ENCODE data around the gene TSEN2.
A peak's percentile ranks its signal among the peaks of the same experiment; 100 is the strongest.
"Not testable (repeated sequence)": the region's sequence is repeated elsewhere in the genome, so short reads cannot be mapped to it uniquely, and the experiment has no call there.

TSEN2 gene

DNA sequence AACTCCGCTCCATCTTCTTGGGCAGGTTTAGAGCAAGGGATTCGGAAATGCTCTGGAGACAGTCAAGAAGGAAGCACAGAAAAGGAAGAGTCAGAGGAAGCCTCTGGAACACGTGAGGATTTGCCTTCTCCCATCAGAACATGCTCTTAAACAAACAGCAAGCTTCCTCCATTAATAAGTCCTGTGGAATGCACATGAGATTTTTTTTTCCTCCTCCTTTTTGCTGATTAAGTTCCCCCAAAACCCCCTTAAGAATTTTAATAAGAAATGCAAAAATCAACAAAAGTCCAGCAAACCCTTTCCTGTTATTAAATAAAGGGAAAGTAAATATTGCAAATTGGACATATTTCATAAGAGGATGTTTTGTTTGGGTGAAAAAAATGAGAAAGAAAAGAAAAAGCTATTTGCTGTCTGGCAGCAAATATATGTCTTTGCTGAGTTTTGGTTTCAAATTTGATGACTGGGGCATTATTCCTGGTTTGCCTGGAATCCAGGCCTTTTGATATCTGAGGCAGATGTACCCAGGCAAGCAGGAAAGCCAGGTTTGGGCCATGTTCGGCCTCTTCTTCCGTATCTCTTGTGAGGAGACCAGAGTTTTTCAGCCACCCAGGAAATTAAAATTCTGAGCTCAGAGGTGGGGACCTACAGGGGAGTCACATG lies 7.9 kb upstream of the TSEN2 start:
- Histone ChIP-seq H3K36me3 (replicated peaks) (no peaks in the 10 kb centered on the region), H3K4me3 (ENCODE audit: low read depth, low read length) (no peak overlapping the region), H3K27me3 (replicated peaks) (no peaks in the 10 kb centered on the region), H3K27ac (peak overlapping the region; percentile 36)
- in situ Hi-C loops (cut with HindIII; ENCODE audit: low pct_ligation_motif_present, low sequenced_read_pairs) = no loop called here
- peak; percentile 62 for DNase-seq
- TF ChIP-seq, protein P1, sequence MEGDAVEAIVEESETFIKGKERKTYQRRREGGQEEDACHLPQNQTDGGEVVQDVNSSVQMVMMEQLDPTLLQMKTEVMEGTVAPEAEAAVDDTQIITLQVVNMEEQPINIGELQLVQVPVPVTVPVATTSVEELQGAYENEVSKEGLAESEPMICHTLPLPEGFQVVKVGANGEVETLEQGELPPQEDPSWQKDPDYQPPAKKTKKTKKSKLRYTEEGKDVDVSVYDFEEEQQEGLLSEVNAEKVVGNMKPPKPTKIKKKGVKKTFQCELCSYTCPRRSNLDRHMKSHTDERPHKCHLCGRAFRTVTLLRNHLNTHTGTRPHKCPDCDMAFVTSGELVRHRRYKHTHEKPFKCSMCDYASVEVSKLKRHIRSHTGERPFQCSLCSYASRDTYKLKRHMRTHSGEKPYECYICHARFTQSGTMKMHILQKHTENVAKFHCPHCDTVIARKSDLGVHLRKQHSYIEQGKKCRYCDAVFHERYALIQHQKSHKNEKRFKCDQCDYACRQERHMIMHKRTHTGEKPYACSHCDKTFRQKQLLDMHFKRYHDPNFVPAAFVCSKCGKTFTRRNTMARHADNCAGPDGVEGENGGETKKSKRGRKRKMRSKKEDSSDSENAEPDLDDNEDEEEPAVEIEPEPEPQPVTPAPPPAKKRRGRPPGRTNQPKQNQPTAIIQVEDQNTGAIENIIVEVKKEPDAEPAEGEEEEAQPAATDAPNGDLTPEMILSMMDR (IDR thresholded peaks at IDR 0.05; ENCODE audit: low read depth, low read length, missing control alignments) = no peak

DNA sequence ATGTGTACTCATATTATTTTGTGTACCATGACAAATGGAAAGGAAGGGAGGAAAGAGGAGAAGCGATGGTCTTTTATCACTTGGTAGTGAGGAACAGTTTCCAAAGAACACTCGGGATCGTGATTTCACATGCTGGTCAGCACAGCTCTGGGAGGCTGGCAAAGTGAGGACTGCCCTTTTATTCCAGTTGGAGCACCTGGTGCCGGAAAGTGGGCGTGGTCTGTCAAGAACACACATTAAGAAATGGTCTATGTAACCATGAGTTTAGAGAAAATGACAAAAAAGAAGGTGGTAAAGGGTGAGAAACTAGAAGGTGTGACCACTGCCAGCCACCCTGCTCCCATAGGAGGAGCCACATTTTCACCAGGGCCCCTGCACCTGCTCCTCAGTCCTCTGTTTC lies 7.0 kb upstream of the TSEN2 start:
- Histone ChIP-seq H3K4me3 (ENCODE audit: low read depth, low read length) (no peak overlapping the region), H3K36me3 (replicated peaks) (no peaks in the 10 kb centered on the region), H3K27me3 (replicated peaks) (no peaks in the 10 kb centered on the region), H3K27ac (no peak overlapping the region)
- DNase-seq = no peak
- in situ Hi-C loops (cut with HindIII; ENCODE audit: low pct_ligation_motif_present, low sequenced_read_pairs) = no loop called here
- TF ChIP-seq, protein P1 (IDR thresholded peaks at IDR 0.05; ENCODE audit: low read depth, low read length, missing control alignments) = no peak

DNA sequence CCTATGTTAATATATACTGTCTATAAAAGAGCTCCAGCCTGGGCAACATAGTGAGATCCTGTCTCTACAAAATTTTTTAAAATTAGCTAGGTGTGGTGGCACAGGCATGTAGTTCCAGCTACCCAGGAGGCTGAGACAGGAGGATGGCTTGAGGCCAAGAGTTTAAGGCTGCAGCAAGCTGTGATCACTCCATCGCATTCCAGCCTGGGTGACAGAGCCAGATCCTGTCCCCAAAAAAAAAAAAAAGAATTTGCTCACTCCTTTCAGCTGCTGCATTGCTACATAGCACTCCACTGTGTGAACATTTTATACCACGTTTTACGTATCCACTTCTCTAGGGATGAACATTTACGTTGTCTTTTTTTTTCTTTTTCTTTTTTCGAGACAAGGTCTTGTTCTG lies 6.0 kb upstream of the TSEN2 start:
- in situ Hi-C loops (cut with HindIII; ENCODE audit: low pct_ligation_motif_present, low sequenced_read_pairs) = no loop called here
- TF ChIP-seq, protein P1 (IDR thresholded peaks at IDR 0.05; ENCODE audit: low read depth, low read length, missing control alignments) = no peak
- Histone ChIP-seq H3K27me3 (replicated peaks) (no peaks in the 10 kb centered on the region), H3K4me3 (ENCODE audit: low read depth, low read length) (no peak overlapping the region), H3K36me3 (replicated peaks) (no peaks in the 10 kb centered on the region), H3K27ac (no peak overlapping the region)
- DNase-seq = no peak

DNA sequence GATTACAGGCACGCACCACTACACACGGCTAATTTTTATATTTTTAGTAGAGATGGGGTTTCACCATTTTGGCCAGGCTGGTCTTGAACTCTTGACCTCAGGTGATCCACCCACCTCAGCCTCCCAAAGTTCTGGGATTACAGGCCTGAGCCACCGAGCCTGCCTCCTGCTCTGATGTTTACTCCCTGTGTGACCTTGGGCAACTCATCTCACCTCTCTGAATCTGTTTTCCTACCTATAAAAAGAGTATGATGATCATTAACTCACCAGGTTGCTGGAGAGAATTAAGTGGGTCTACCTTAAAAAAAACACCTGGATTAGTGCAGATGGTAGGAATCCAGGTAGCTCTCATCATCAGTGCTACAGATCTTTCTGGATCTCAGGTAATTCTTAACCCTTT lies 5.1 kb upstream of the TSEN2 start:
- H3K4me3 ChIP-seq (ENCODE audit: low read depth, low read length) = not testable (repeated sequence)

DNA sequence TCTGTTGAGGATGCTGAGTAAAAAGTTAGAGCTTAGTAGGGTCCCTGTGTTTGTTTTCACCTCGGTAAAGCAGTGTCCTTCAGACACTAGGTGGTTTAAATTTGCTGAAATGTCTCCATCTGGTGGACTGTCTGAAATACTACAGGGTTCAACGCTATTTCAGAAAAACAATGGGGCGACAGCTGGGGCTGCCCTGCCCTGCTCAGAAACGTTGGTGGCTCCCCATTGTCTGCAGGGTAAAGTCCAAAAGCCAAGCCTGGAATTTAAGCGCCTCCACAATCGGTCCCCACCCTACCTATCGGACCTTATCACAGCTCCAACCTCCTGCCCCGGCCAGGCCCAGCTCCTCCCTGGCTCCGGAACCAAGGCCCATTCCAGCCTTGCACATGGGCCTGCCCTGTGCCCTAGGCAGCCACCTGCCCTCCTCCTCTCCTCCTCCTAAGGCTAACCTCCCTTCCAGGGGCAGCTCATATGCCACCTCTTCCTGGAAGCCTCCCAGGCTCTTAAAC lies 4.3 kb upstream of the TSEN2 start:
- in situ Hi-C loops (cut with HindIII; ENCODE audit: low pct_ligation_motif_present, low sequenced_read_pairs) = no loop called here
- no peaks in the 10 kb centered on the region for H3K27me3 ChIP-seq (replicated peaks)
- no peak for DNase-seq
- TF ChIP-seq, protein P1 (IDR thresholded peaks at IDR 0.05; ENCODE audit: low read depth, low read length, missing control alignments) = peak; percentile 69
- H3K36me3 ChIP-seq (replicated peaks) = no peaks in the 10 kb centered on the region
- no peak overlapping the region for H3K27ac ChIP-seq
- H3K4me3 ChIP-seq (ENCODE audit: low read depth, low read length) = no peak overlapping the region

More for the DNA sequence above, 5.1 kb upstream of the TSEN2 start:
- H3K36me3 ChIP-seq (replicated peaks); H3K27me3 ChIP-seq (replicated peaks); H3K27ac ChIP-seq; DNase-seq; in situ Hi-C loops (cut with HindIII; ENCODE audit: low pct_ligation_motif_present, low sequenced_read_pairs): not testable (repeated sequence)

DNA sequence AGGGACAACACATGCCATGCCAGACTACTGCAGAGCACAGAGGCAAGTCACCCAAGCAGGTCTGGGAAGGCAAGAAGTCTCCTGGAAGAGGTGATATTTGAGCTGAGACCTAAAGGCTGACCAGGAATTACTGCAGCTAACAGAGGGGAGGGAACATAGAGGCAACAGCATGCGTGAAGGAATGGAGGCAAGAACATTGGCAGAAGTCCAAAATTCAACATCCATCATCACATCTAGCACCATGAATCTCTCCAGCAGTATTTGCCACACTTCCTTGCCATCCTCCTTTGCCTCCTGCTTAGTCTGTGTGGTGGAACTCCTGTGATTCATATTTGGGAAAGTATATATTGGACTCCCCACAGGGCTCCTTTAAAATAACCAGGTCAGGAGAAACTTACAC lies 870 bp upstream of the TSEN2 start:
- Histone ChIP-seq H3K27ac (no peak overlapping the region), H3K36me3 (replicated peaks) (no peaks in the 10 kb centered on the region), H3K27me3 (replicated peaks) (no peaks in the 10 kb centered on the region), H3K4me3 (ENCODE audit: low read depth, low read length) (peak overlapping the region; percentile 59)
- in situ Hi-C loops (cut with HindIII; ENCODE audit: low pct_ligation_motif_present, low sequenced_read_pairs) = no loop called here
- no peak for DNase-seq
- TF ChIP-seq, protein P1 (IDR thresholded peaks at IDR 0.05; ENCODE audit: low read depth, low read length, missing control alignments) = no peak

Measured in brain microvascular endothelial cell (primary cell).